ENCODE results near the gene NHEJ1. TPM values are rescaled to one million over a fixed set of nuclear protein-coding genes. Genes with fewer than 3 reads are reported as not detected.

The NHEJ1 gene
- polyA plus RNA-seq, 3 donors: 12.6 to 20.9 (median 20.3) TPM

- Histone ChIP-seq H3K9ac (ENCODE audit: insufficient read depth, low read length, poor library complexity, severe bottlenecking) (peak overlapping the region; percentile 36), H3K4me2 (replicated peaks; ENCODE audit: extremely low read depth, low read length, poor library complexity, severe bottlenecking) (no peak overlapping the region), H3K27ac (ENCODE audit: low read depth in 1 of 2, low read length in 2 of 2) (peak overlapping the region; percentile 40 to 65), H3K36me3 (replicated peaks in 1 of 2; ENCODE audit: control insufficient read depth in 1 of 2, insufficient read depth in 2 of 2, low read length in 2 of 2) (no peaks in the 10 kb centered on the region), H3K4me3 (replicated peaks in 1 of 3; ENCODE audit: low read depth in 2 of 3, low read length in 3 of 3) (peak overlapping the region in 1 of 3 experiments; percentile 4), H3K27me3 (ENCODE audit: control insufficient read depth in 2 of 2, insufficient read depth in 2 of 2, low read length in 2 of 2) (no peaks in the 10 kb centered on the region), H3K4me1 (ENCODE audit: control insufficient read depth in 1 of 2, insufficient read depth in 2 of 2, low read length in 2 of 2) (peaks cover 34 to 37% of the 10 kb centered on the region in 2 donors), H2AFZ (ENCODE audit: insufficient read depth, low read depth, low read length, poor library complexity, severe bottlenecking) (no peak overlapping the region), H4K20me1 (ENCODE audit: insufficient read depth, low read length) (peaks cover 33% of the 10 kb centered on the region), H3K9me3 (replicated peaks in 1 of 2; ENCODE audit: control insufficient read depth in 1 of 2, insufficient read depth in 1 of 2, low read length in 2 of 2) (no peaks in the 10 kb centered on the region), H3K79me2 (ENCODE audit: insufficient read depth, low read length) (no peaks in the 10 kb centered on the region)
- H3K4me3 Mint-ChIP-seq: peak overlapping the region in 1 of 2 donors; percentile 49
- peaks cover 6 to 23% of the 10 kb centered on the region in 2 donors for H3K36me3 Mint-ChIP-seq
- WGBS (ENCODE audit: insufficient coverage): no CpG with 5 or more reads among the region's 3 CpGs
- peaks cover 45% of the 10 kb centered on the region for H3K4me1 Mint-ChIP-seq
- TF ChIP-seq, protein P1, sequence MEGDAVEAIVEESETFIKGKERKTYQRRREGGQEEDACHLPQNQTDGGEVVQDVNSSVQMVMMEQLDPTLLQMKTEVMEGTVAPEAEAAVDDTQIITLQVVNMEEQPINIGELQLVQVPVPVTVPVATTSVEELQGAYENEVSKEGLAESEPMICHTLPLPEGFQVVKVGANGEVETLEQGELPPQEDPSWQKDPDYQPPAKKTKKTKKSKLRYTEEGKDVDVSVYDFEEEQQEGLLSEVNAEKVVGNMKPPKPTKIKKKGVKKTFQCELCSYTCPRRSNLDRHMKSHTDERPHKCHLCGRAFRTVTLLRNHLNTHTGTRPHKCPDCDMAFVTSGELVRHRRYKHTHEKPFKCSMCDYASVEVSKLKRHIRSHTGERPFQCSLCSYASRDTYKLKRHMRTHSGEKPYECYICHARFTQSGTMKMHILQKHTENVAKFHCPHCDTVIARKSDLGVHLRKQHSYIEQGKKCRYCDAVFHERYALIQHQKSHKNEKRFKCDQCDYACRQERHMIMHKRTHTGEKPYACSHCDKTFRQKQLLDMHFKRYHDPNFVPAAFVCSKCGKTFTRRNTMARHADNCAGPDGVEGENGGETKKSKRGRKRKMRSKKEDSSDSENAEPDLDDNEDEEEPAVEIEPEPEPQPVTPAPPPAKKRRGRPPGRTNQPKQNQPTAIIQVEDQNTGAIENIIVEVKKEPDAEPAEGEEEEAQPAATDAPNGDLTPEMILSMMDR (IDR thresholded peaks at IDR 0.05): no peak
- peak; percentile 10 to 16 (median 11) for DNase-seq
- H3K9me3 Mint-ChIP-seq: no peaks in the 10 kb centered on the region
- peak overlapping the region; percentile 38 to 85 (median 70) for H3K27ac Mint-ChIP-seq
- intact Hi-C loops (cut with micrococcal nuclease): no loop called here
- H3K27me3 Mint-ChIP-seq (ENCODE audit: low read depth in 3 of 3): peaks cover 0 to 3% (median 2%) of the 10 kb centered on the region in 3 donors
Observed at GRCh38 chr2:219109471-219109870, 51.1 kb downstream of the NHEJ1 start.

DNA sequence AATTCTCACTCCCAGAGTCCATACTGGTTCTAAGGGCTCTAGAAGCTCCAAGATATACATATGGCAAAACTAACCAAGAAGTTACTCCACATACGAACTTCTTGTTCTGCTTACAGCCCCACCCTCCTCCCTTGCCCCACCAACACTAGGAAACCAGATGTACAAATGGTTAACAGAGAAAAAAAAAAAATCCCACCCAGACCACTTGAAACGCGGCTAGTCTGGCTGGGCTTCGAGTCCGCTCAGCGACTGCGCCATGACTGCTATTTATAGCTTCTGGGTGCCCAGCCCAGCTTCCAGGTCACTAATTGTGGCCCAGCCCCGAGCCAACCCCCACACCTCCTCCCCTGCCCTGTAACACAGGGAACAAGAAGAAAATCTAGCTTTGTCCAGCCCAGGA lies 52.9 kb downstream of the NHEJ1 start:
- Mint-ChIP-seq H3K36me3 (peaks cover 6 to 21% of the 10 kb centered on the region in 2 donors), H3K9me3 (no peaks in the 10 kb centered on the region), H3K4me1 (peaks cover 48% of the 10 kb centered on the region), H3K4me3 (peak overlapping the region in 1 of 2 donors; percentile 35), H3K27ac (peak overlapping the region in 3 of 7 donors; percentile 30 to 48 (median 32)), H3K27me3 (ENCODE audit: low read depth in 3 of 3) (peaks cover 0 to 3% (median 2%) of the 10 kb centered on the region in 3 donors)
- Histone ChIP-seq H3K4me1 (ENCODE audit: control insufficient read depth in 1 of 2, insufficient read depth in 2 of 2, low read length in 2 of 2) (peaks cover 34 to 37% of the 10 kb centered on the region in 2 donors), H3K27ac (ENCODE audit: low read depth in 1 of 2, low read length in 2 of 2) (no peak overlapping the region), H3K4me2 (replicated peaks; ENCODE audit: extremely low read depth, low read length, poor library complexity, severe bottlenecking) (no peak overlapping the region), H3K79me2 (ENCODE audit: insufficient read depth, low read length) (no peaks in the 10 kb centered on the region), H4K20me1 (ENCODE audit: insufficient read depth, low read length) (peaks cover 30% of the 10 kb centered on the region), H3K27me3 (ENCODE audit: control insufficient read depth in 2 of 2, insufficient read depth in 2 of 2, low read length in 2 of 2) (no peaks in the 10 kb centered on the region), H3K9me3 (replicated peaks in 1 of 2; ENCODE audit: control insufficient read depth in 1 of 2, insufficient read depth in 1 of 2, low read length in 2 of 2) (no peaks in the 10 kb centered on the region), H3K9ac (ENCODE audit: insufficient read depth, low read length, poor library complexity, severe bottlenecking) (no peak overlapping the region), H2AFZ (ENCODE audit: insufficient read depth, low read depth, low read length, poor library complexity, severe bottlenecking) (no peak overlapping the region), H3K4me3 (replicated peaks in 1 of 3; ENCODE audit: low read depth in 2 of 3, low read length in 3 of 3) (no peak overlapping the region), H3K36me3 (replicated peaks in 1 of 2; ENCODE audit: control insufficient read depth in 1 of 2, insufficient read depth in 2 of 2, low read length in 2 of 2) (no peaks in the 10 kb centered on the region)
- intact Hi-C loops (cut with micrococcal nuclease): no loop called here
- DNase-seq: no peak
- 2% methylated on average over 7 of the region's 8 CpGs for WGBS (ENCODE audit: insufficient coverage)
- TF ChIP-seq, protein P1 (IDR thresholded peaks at IDR 0.05): no peak
